ENCODE measurements around the gene MEG3. TPM values are rescaled to one million over a fixed set of nuclear protein-coding genes. Genes with fewer than 3 reads are reported as not detected.

Gene MEG3
- total RNA-seq, 1 donor from 2014 or later = not detected

DNA sequence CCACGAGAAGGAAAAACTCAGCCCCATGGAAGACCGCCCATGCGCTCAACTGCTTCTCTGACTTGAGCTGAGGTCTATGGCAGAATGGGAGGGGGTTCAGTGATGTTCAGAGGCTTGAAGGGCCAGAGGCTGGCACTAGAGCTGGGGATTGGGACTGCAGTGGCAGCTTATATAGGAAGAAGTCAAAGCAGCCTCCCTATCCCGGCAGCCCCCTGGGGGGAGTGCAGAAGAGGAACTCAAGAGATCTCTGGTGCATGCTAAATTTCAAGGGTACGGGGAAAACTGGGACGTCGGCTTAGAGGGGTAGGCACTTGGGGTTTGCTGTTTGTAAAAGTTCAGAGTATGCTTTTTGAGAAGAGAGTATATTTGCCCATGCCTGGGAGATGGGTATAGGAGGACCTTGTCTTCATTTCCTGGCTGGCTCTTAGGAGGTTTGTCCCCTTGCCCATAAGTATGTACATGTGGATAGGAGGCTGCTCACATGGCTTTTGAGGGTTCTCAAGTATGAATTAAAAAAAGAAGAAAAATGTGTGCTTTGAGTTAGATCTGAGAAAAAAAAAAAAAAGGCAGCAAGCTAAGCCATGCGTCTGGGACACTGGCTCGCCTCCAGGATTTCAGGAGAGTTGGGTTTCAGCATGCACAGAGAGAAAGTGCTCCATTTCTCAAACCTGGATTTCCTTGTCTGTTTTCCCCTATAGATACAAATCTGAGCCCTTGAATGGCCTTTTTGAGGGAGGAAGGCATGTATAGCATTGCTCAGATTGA, 3.2 kb upstream of the MEG3 start:
- intact Hi-C loops (cut with micrococcal nuclease) = no loop called here
- no peak for DNase-seq (ENCODE audit: low spot score)
- H3K27ac Mint-ChIP-seq = no peak overlapping the region
- peaks cover 27% of the 10 kb centered on the region for H3K27me3 Mint-ChIP-seq (ENCODE audit: low read depth)
- no peaks in the 10 kb centered on the region for H3K4me1 Mint-ChIP-seq (ENCODE audit: low read depth)
- no peak overlapping the region for H3K4me3 Mint-ChIP-seq (ENCODE audit: low read depth)
- H3K36me3 Mint-ChIP-seq (ENCODE audit: low read depth) = no peaks in the 10 kb centered on the region
- peaks cover 5% of the 10 kb centered on the region for H3K9me3 Mint-ChIP-seq

DNA sequence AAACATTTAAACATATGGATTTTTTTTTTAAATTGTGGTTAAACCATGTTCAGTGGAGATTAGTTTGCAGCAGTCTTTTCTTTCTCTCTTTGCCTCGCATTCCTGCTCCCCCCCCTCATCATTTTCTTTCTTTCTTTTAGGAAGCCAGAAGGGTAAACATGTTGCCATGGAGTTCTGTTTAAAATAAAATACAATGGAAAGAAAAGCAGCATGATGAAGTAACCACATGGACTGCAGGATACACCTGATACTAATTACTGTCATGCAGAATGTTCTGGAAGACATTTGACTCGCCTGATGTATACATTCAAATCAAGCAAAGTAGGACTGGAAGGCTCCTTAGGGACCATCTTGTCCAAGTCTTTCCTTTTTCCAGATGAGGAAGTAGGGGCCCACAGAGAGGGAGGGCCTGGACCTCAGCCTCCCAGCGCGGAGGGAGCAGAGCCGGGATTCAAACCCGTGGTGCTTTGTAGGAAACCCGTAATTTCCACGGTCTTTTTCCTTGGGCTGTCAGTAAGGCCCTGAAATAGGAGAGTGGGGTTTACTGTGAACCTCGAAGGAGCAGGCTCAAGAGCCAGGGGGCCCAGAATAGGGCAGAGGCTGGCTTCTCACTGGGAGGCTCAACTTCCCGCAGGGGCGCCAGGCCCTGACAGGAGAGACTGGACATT, 2.4 kb upstream of the MEG3 start:
- Mint-ChIP-seq H3K36me3 (ENCODE audit: low read depth) (no peaks in the 10 kb centered on the region), H3K4me3 (ENCODE audit: low read depth) (no peak overlapping the region), H3K27ac (no peak overlapping the region), H3K27me3 (ENCODE audit: low read depth) (peaks cover 27% of the 10 kb centered on the region), H3K4me1 (ENCODE audit: low read depth) (no peaks in the 10 kb centered on the region), H3K9me3 (peaks cover 5% of the 10 kb centered on the region)
- intact Hi-C loops (cut with micrococcal nuclease) = no loop called here
- no peak for DNase-seq (ENCODE audit: low spot score)

DNA sequence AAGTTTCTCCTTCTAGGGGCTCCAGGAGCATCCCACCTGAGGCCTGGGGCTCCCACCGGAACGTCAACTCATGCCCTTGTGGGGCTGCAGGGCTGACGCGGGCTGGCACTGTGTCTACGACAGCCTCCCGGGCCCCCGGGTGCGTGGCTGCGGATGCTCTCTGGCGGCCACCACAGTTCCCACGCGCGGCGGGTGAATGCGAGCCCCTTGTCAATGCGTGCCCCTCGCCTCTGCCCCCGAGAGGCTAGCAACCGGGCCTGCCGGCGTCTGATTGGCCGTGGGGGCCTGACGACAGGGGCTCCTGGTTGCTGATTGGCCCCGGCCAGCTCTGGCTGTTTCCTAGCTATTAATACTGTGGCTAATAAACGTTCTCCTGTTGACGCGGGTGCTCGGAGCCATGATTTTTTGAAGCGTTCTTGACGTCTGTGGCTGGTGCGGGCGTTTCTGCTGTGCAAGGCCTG, 1.8 kb upstream of the MEG3 start:
- H3K27ac Mint-ChIP-seq = no peak overlapping the region
- DNase-seq (ENCODE audit: low spot score) = no peak
- H3K27me3 Mint-ChIP-seq (ENCODE audit: low read depth) = peaks cover 27% of the 10 kb centered on the region
- no peak overlapping the region for H3K4me3 Mint-ChIP-seq (ENCODE audit: low read depth)
- peaks cover 5% of the 10 kb centered on the region for H3K9me3 Mint-ChIP-seq
- no peaks in the 10 kb centered on the region for H3K4me1 Mint-ChIP-seq (ENCODE audit: low read depth)
- intact Hi-C loops (cut with micrococcal nuclease) = no loop called here
- H3K36me3 Mint-ChIP-seq (ENCODE audit: low read depth) = no peaks in the 10 kb centered on the region

DNA sequence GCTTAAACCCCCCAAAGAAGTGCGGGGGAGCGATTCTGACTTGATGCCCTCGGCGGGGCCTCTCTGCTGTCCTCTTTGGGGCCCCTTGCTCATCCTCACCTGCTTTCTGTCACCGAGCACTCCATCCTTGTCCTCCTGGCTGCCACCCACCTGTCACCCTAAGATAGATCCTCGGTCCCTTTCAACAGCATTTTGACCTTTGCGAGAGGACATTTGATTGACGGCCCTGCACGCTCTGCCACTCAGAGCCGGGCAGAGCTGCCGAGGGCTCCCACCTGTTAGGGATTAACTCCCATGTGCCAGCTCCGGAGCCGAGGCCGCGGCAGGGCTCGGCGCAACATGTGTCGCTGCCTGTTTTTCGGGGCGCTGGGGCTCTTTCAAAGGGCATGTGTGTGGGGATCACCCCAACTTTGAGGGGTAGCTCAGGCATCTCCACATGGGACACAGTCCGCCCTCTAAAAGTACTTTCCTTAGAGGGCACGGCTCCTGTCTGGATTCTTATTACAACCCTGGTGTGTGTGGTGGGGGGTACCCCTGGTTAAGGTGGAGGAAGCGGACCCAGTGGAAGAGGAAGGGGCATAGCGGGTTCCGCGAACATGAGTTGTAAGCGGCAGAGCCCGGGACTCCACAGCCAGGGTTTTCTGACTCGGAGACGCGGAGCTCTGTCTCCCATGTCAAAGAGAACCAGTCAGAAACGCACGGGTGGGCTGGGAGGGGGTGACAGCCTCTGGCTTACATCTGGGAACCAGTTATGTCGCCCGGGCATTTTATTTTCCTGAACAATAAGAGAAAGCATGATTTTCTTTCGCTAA, 811 bp upstream of the MEG3 start:
- H3K4me3 Mint-ChIP-seq (ENCODE audit: low read depth) = no peak overlapping the region
- no peak overlapping the region for H3K27ac Mint-ChIP-seq
- H3K9me3 Mint-ChIP-seq = peaks cover 5% of the 10 kb centered on the region
- DNase-seq (ENCODE audit: low spot score) = no peak
- H3K4me1 Mint-ChIP-seq (ENCODE audit: low read depth) = no peaks in the 10 kb centered on the region
- intact Hi-C loops (cut with micrococcal nuclease) = no loop called here
- H3K36me3 Mint-ChIP-seq (ENCODE audit: low read depth) = no peaks in the 10 kb centered on the region
- peaks cover 27% of the 10 kb centered on the region for H3K27me3 Mint-ChIP-seq (ENCODE audit: low read depth)

DNA sequence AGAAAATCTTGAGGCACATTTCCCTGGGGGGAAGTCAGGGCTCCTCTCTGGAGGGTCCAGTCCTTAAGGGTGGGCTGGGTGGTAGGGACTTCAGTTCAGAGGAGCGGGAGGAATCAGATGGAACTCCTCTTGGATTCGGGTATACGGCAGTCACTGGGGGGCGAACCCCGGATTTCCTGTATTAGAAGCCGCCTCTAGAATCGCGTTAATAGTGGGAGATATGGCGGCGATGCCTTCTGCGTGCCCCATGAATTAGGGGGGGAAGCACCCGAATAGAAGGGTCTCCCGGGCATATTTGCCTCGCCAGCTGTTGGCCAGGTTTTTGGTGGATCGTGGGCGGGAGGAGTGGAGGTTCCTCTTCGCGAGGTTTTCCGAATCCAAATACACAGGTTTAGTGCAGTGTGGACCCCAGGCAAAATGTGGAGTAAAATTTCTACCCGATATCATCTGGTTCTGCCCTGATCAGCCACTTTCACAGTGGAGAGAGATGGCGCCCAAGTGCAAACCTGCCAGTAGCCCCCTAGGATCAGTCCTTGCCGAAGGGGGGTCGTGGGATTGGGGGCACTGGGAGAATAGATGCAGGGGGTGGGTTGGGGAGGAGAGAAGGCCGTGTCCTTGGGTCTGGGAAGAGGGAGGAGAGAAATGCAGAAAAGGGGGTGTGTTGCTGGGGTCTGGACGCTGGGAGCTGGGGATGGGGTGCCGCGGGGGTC, 628 bp downstream of the MEG3 start:
- Mint-ChIP-seq H3K9me3 (peaks cover 5% of the 10 kb centered on the region), H3K4me1 (ENCODE audit: low read depth) (no peaks in the 10 kb centered on the region), H3K27ac (no peak overlapping the region), H3K36me3 (ENCODE audit: low read depth) (no peaks in the 10 kb centered on the region), H3K4me3 (ENCODE audit: low read depth) (no peak overlapping the region), H3K27me3 (ENCODE audit: low read depth) (peaks cover 27% of the 10 kb centered on the region)
- intact Hi-C loops (cut with micrococcal nuclease) = no loop called here
- DNase-seq (ENCODE audit: low spot score) = no peak

DNA sequence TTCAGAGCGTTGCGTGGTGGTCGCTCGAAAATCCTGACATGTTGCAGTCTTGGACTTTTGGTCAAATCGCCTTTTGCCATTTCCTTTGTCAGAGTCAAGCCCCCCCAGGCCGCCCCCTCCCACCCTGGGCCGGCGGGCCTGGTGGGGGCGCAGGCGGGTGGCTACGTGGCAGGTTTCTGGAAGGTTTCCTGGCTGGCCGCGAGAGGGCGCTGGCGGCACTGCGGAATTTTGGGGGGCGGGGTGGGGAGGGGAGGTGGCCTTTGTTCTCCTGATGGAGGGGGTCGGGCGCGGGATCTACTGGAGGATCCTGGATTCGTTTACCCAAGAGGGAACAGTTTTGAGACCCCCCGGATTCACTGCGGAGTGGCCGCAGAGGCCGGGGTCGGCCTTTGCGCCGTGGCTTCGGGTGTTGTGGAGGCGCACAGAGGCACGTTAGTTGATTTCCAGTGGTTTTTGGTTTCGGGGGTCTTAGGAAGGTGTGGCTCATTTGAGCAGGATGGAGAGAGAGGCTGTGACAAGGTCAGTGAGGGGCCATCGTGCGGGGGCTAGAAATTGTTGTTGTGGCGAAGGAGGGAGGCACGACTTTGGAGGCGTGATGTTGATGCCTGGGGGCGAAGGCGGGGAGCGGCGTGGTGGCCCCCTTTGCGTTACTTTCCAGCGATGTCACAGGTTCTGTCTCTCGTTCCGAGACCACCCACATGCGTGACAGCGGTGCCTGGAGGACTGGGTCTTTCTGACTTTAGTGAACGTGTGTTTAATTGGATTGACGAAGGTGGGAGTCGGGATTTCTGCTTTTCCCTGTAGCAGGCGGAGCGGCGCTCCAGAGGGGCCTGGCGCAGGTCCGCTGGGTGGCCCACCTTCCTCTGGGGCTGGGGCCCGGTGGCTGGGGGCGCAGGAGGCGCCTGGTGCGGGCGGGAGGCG, 1.4 kb downstream of the MEG3 start:
- Mint-ChIP-seq H3K9me3 (peaks cover 5% of the 10 kb centered on the region), H3K36me3 (ENCODE audit: low read depth) (no peaks in the 10 kb centered on the region), H3K27me3 (ENCODE audit: low read depth) (peaks cover 27% of the 10 kb centered on the region), H3K4me1 (ENCODE audit: low read depth) (no peaks in the 10 kb centered on the region), H3K27ac (no peak overlapping the region), H3K4me3 (ENCODE audit: low read depth) (no peak overlapping the region)
- intact Hi-C loops (cut with micrococcal nuclease) = no loop called here
- DNase-seq (ENCODE audit: low spot score) = no peak

DNA sequence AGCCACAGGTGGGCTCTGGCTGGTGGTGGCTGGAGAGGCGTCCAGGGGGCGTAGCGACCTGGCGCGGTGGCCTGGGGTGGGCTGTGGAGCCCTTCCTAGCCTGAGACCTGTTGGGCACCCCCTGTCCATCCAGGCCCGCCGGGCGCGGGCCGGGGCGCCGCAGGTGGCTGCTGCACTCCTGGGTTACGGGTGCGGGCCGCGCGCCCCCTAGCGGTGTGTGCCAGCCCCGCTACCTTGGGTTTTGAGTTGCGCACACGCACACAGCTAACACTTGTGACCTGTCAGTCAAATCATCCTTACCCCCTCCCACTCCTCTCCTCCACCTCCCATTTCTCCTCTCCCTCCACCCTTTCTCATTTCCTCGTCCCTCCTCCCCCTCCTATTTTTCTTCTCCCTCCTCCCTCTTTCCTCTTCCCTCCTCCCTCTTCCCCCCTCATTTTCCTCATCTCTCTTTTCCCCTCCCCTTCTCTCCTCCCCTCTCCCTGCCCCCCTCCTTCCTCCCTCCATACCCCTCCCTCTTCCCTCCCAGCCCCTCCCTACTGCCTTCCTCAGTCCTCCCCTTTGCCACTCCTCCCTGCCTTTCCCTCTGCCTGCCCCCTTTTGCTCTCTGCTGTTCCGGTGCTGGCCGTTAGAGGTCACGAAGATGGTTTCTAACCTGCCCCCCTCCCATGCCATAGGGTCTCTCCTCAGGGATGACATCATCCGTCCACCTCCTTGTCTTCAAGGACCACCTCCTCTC, 2.3 kb downstream of the MEG3 start:
- Mint-ChIP-seq H3K4me3 (ENCODE audit: low read depth) (no peak overlapping the region), H3K27me3 (ENCODE audit: low read depth) (peaks cover 26% of the 10 kb centered on the region), H3K4me1 (ENCODE audit: low read depth) (no peaks in the 10 kb centered on the region), H3K9me3 (peaks cover 5% of the 10 kb centered on the region), H3K27ac (no peak overlapping the region), H3K36me3 (ENCODE audit: low read depth) (no peaks in the 10 kb centered on the region)
- intact Hi-C loops (cut with micrococcal nuclease) = no loop called here
- no peak for DNase-seq (ENCODE audit: low spot score)

DNA sequence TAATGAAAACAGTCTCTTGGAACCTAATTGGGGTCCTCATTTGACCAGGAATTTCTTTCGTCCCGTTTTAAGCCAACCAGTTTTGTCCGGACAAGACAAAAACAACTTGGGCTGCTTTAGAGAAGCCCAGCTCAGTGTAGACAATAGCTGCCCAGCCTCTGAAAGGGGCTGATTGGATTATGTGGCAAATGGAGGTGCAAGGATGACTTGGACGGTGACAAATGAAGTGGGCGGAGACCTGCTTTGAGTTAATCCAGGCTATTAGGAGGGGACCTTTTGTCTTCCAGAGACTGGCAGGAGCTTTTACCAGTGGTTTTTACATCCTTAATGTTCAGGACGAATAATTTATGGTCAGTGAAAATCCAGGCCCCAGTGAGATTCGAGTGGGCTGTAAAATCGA, 4.8 kb downstream of the MEG3 start:
- DNase-seq (ENCODE audit: low spot score) = no peak
- H3K9me3 Mint-ChIP-seq = peaks cover 5% of the 10 kb centered on the region
- no peak overlapping the region for H3K27ac Mint-ChIP-seq
- intact Hi-C loops (cut with micrococcal nuclease) = no loop called here
- H3K4me1 Mint-ChIP-seq (ENCODE audit: low read depth) = no peaks in the 10 kb centered on the region
- peaks cover 12% of the 10 kb centered on the region for H3K27me3 Mint-ChIP-seq (ENCODE audit: low read depth)
- no peaks in the 10 kb centered on the region for H3K36me3 Mint-ChIP-seq (ENCODE audit: low read depth)
- H3K4me3 Mint-ChIP-seq (ENCODE audit: low read depth) = no peak overlapping the region

DNA sequence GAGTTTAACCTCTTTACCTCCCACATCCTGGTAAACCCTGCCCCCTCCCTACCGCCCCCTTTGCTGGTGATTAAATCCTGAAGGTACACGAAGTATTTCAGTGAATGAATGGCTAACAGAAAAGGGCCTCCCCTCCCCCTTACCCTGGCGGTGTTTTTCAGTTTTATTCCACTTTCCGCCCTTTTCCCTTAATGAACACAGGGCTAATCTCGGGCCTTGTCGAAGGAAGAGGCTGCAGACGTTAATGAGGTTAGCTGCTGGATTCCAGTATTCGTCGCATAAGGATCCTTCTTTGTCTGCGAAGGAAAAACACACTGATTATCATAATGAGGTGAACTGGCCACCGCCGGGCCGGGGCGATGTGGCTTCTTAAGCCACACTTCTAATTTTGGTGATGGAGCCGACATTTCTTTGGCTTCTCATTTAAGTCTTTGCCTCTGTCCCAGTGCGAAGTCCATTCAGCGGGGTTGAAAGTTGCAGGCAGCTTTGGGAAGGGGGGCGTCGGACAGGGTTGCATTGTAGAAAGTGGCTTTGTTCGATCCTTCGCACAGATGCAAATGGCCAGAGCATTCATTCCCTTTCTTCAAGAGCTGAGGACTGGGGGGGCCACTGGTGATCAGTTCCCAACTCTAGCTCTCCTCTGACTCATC, 6.5 kb downstream of the MEG3 start:
- intact Hi-C loops (cut with micrococcal nuclease) = no loop called here
- no peaks in the 10 kb centered on the region for H3K36me3 Mint-ChIP-seq (ENCODE audit: low read depth)
- no peaks in the 10 kb centered on the region for H3K4me1 Mint-ChIP-seq (ENCODE audit: low read depth)
- H3K4me3 Mint-ChIP-seq (ENCODE audit: low read depth) = no peak overlapping the region
- H3K27ac Mint-ChIP-seq = no peak overlapping the region
- DNase-seq (ENCODE audit: low spot score) = no peak
- peaks cover 2% of the 10 kb centered on the region for H3K9me3 Mint-ChIP-seq
- peaks cover 2% of the 10 kb centered on the region for H3K27me3 Mint-ChIP-seq (ENCODE audit: low read depth)

DNA sequence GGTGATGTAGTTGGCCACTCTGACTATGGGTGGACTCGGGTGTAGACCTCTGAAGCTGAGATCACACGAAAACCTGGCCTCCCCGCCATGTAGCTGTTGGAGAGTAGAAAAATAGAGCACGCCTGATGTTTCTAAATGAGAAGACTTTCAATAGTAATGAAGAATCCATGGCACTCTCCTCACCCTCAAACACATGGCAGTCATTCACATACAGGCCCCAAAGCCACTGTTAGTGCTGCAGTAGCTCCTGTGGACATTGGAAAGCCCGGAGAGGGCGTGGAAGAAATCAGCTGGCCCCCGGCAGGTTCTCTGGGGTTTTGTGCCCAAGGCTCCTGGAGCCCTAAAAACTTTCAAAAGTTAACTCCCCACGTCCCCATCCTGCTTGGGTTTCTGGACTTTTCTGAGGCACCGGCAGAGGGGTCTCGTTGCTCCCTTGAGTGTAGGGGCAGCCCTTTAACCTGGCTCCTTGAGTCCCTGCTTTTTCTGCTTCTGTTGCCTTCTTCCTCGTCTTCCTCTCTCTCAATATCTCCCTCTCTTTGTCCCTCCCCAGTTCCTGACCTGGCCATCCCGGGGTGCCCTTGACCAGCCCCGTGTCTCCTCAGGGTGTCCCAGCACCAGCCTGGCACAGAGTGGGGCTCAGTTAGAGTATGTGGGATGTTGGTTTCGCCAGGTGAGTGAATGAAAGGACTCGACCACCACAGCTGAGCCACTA, 8.3 kb downstream of the MEG3 start:
- Mint-ChIP-seq H3K4me1 (ENCODE audit: low read depth) (no peaks in the 10 kb centered on the region), H3K27me3 (ENCODE audit: low read depth) (no peaks in the 10 kb centered on the region), H3K4me3 (ENCODE audit: low read depth) (no peak overlapping the region), H3K9me3 (no peaks in the 10 kb centered on the region), H3K27ac (no peak overlapping the region), H3K36me3 (ENCODE audit: low read depth) (no peaks in the 10 kb centered on the region)
- intact Hi-C loops (cut with micrococcal nuclease) = no loop called here
- no peak for DNase-seq (ENCODE audit: low spot score)

Data from activated T-helper 2 cell treated with anti-CD3 and anti-CD28 coated beads, Interferon-gamma antibody, Interleukin-2, Interleukin-4, amounts not matched to agents 10 μg/mL and 5 μg/mL and 100 μg/mL, durations not matched to agents 14 hours and 24 hours and 36 hours (primary cell).